ENCODE measurements around the gene ARMH2.
"Not testable (repeated sequence)": the region's sequence is repeated elsewhere in the genome, so short reads cannot be mapped to it uniquely, and the experiment has no call there.

The ARMH2 gene

DNA sequence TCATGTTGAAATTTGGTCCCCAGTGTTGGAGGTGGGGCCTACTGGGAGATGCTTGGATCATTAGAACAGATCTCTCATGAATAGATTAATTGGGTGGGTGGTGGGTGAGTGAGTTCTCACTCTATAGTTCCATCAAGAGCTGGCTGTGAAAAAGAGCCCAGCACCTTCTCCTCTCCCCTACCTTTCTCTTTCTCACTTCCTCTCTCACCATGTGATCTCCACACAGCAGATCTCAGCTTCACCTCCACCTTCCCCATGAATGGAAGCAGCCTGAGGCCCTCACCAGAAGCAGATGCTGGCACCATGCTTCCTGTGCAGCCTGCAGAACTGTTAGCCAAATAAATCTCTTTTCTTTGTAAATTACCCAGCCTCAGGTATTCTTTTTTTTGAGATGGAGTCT lies 36.9 kb downstream of the ARMH2 start:
- DNase-seq: no peak

DNA sequence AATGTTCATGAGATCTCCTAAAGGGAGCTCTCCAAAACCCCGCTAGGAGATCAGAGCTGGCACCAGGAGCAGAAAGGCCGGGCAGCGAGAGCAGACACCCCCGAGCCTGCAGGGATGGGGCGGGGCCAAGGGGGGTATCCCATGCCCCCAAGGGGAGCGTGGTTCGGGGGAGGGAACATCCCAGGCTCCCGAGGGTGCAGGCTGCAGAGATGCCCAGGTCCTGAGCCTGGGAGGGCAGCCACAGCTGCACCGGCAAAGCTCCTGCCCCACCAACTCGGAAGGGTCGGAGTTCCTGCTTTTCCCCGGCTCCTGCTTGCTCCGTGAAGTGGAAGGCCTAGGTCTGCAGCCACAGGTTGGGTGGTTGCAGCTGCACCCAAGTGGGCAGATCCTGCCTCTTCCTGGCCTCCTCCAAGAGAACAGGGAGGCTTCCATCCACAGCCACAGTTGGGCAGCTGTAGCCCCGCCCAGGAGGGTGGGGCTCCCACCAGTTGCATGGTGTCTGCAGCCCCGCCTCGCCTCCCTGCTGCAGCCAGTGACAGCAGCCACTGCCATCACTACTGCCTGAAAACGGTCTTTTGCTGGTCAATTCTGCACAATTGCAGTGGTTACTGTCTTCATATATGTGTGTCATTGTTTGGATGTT lies 37.4 kb downstream of the ARMH2 start:
- no peak for DNase-seq

DNA sequence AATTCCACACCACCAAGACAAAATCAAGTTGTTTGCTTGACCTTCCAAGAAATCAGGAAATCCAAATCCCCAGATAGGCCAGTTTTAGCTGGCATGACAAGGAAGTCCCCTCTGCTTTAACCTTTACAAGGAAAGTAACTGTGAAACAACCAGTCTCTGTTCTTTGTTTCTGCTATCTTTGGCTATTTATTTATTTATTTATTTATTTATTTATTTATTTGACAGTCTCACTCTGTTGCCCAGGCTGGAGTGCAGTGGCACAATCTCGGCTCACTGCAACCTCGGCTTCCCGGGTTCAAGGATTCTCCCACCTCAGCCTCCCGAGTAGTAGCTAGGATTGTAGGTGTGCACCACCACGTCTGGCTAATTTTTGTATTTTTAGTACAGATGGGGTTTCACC lies 38.5 kb downstream of the ARMH2 start:
- DNase-seq: no peak

DNA sequence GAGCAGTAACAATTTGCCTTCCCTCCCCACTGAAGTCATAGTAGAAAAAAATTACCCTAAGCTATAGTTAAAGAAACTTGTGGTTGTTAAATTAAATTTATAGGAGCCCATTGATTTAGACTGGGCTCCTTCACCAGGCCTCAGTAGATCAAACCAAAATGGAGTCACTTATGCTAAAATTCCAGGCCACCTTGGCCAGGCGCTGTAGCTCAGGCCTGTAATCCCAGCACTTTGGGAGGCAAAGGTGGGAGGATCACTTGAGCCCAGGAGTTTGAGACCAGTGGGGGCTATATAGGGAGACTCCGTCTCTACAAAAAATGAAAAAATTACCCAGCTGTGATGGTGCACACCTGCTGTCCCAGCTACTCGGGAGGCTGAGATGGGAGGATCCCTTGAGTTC lies 39.0 kb downstream of the ARMH2 start:
- no peak for DNase-seq

DNA sequence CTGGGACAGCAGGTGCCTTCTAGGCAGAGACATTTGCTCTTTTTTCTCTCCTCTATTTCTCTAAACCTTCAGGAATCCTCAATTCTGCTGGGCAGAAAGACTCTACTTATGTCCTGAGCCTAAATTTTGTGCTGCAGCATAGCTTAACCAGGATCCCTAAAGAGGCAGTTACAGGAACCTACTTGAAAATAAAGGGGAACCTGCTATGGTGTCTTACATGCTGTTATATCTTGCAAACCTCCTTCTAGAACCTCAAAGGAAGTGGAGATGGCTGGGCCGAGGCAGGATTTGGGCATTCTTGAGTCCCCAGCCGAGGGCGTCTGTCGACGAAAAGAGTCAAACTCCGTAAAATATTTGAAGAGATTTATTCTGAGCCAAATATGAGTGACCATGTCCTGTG lies 41.1 kb downstream of the ARMH2 start:
- no peak for DNase-seq

DNA sequence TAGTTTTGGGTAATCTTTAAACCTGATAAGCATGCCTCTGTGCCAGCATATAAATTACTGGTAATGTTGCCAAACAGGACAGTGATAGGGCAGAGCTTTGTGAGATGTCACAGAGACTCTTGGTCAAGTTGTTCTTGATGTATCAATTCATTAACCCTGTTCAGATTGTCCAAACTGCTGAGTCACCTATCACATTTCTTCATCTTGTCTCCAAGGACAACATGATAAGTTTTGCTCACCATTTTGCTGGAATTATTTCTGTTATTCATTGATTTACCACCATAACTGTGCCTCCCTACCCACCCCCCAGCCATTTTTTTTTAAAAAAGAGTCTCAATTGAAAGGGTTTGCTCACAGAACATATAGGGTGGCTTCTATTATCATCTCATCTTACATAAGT lies 43.4 kb downstream of the ARMH2 start:
- DNase-seq: no peak

DNA sequence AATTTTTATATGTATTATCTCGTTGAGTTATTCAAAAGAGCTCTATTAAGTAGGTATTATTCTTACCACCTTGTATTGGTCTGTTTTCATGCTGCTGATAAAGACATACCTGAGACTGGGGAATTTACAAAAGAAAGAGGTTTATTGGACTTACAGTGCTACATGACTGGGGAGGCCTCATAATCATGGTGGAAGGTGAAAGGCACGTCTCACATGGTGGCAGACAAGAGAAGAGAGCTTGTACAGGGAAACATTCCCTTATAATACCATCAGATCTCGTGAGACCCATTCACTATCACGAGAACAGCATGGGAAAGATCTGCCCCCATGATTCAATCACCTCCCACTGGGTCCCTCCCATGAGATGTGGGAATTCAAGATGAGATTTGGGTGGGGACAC lies 44.3 kb downstream of the ARMH2 start:
- DNase-seq: not testable (repeated sequence)

DNA sequence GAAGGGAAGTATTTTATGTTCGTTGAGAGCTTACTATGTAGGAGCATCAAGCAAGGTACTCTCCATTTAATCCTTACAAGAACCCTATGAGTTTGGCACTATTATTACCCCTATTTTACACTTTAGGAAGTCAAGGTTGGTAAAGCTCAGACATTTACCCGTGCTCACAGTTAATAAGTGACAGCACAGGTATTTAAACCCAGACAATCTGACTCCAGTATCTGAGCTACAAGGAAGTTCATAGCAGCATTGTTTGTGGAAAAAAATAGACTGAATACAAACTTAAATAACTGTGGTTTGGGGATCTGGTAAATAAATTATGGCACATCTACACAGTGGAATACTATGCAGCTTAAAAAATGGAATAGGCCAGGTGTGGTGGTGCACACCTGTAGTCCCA lies 45.2 kb downstream of the ARMH2 start:
- DNase-seq: no peak

DNA sequence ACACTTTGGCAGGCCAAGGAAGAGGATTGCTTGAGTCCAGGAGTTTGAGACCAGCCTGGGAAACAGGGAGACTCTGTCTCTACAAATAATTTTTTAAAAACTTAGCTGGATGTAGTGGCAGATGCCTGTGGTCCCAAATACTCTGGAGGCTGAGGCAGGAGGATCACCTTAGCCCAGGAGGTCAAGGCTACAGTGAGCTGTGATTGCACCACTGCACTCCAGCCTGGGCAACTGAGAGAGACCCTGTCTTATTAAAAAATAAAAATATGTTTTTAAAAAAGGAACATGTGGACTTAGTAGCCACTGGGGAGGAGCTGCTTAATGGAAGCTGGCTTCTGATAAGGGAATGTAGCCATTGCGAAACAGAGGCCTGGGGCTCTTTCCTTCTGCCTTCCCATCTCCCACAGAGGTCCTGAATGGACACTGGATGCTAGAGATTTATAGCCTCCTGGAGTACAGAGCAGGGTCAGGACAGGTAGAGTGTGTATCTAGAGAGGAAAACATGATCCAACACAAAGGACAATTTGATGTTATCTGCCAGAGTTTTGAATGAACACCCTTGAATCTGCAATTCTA lies 45.7 kb downstream of the ARMH2 start:
- DNase-seq: no peak

DNA sequence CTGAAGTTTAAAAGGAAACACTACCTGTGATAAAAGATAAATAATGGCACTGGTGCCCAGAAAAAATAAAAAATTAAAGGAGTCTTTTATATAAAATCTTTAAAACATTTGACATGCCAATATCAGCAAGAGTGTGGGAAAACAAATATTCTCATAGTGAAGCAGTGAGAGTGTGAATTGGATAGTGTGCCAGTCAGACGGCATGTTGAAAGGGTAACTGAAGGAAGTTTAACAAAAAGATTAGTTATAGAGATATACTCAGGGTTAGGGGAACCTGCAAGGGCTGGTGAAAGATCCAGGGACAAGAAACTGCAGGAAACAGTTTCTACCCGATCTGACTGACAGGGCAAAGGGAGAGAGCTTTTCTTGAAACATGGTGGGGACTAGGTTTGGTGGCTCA lies 46.2 kb downstream of the ARMH2 start:
- no peak for DNase-seq

DNA sequence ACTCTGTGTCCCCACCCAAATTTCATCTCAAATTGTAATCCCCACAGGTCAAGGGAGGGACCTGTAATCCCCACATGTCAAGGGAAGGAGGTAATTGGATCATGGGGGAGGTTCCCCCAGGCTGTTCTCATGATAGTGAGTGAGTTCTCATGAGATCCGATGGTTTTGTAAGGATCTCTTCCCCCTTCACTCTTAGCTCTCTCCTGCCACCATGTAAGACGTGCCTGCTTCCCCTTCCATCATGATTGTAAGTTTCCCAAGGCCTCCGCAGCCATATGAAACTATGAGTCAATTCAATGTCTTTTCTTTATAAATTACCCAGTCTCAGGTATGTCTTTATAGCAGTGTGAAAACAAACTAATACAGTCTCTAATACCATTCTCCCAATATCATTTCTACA lies 47.8 kb downstream of the ARMH2 start:
- not testable (repeated sequence) for DNase-seq

DNA sequence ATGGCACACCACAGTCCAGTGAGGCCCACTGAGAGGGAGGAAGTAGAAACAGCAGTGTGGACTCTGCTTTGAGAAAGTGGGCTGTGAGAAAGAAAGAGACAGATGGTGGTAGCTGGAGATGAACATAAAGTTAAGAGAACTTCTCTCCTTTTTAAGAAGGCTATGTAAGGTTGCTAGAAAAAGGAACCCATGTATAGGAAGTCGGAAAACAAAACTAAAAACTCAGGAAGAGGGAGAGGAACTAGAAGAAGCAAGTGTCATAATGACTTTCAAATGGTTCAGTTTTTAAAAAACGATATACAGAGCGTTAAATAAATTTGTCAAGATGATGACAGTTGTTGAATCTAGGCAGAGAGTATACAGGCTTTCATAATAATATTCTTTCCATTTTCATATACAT lies 49.4 kb downstream of the ARMH2 start:
- no peak for DNase-seq

Measured in fibroblast of skin of right quadriceps (primary cell).